Testis (tissue), 2 donors: ENCODE results near the gene C4orf51.

ENCODE experiments used
- CTCF ChIP-seq, 3 experiments: fragments of 450-650 bp in 2 of 3; fragments of 200-600 bp in 1 of 3; sonication (generic) in 1 of 3; IDR thresholded peaks; one replicate each; pipeline ENCODE4 v1.5.1; 2016 to 2019; ENCODE audit warnings: antibody characterized with exemption in 3 of 3, mild to moderate bottlenecking in 2 of 3, moderate library complexity in 1 of 3
- POLR2A ChIP-seq: fragments of 450-650 bp; IDR thresholded peaks from one replicate; pipeline ENCODE4 v1.6.1; 2017; ENCODE audit warnings: antibody characterized with exemption, mild to moderate bottlenecking, moderate library complexity

DNA sequence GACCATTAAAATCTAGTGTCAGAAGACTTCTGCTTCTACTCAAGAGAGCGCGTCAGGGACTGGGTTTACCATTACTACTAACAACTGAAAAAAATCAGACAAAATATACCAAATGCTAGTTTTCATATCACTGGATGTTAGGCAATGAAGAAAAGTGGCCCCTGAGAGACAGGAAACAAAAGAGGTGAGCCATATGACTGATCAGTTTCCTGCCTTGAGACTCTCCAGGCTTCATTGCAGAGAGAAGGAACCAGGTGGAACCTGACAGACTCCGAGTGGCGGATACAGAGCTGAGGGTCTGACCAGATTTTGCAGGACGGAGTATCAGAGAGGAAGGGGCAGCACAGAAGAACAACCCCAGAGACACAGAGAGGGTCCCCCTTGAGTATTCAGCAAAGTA is 86.3 kb downstream of the C4orf51 start:
- TF ChIP-seq CTCF (IDR thresholded peaks at IDR 0.05) (no peak), POLR2A (no peak)
